EH (cell line): ENCODE data around the gene ABCG8.
"Not testable (repeated sequence)": the region's sequence is repeated elsewhere in the genome, so short reads cannot be mapped to it uniquely, and the experiment has no call there.

Experiments
- DNase-seq: peaks from one replicate; pipeline ENCODE4 v3.0.0-alpha.2; 2015; ENCODE audit warnings: low read depth

Gene ABCG8

DNA sequence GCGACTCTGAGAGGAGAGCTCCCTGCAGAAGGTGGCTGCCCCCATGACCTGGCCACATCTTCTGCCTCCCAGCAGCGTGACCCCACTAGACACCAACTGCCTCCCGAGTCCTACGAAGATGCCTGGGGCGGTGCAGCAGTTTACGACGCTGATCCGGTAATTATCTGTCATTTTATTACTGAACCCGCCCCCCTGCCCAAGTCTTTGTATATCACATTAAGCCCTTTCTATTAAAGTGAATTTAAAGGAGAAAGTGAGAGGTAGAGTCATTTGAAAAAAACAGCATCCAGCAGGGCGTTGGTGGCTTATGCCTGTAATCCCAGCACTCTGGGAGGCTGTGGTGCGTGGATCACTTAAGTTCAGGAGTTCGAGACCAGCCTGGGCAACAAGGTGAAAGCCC is 33.4 kb downstream of the ABCG8 start:
- DNase-seq, result no peak

DNA sequence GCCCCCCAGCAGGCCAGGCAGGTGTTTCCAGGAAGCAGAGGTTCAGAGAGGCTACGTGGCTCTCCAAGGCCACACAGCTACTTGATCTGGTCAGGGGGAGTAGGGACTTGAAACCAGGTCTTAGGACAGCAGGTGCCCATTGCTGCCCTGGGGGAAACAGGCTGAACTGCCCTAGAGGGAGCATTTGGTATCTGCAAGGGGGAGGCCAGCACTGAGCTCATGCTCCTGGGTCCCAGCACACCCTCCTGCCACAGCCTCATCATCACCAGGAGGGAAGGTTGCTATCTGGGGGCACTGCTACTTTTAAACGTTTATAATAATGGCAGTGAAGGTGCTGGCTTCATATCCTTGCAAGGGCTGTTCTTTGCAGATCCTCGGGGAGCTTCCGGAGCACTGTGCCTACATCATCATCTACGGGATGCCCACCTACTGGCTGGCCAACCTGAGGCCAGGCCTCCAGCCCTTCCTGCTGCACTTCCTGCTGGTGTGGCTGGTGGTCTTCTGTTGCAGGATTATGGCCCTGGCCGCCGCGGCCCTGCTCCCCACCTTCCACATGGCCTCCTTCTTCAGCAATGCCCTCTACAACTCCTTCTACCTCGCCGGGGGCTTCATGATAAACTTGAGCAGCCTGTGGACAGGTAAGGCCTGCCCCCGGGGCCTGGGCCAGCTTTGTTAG is 36.1 kb downstream of the ABCG8 start:
- DNase-seq, result no peak

DNA sequence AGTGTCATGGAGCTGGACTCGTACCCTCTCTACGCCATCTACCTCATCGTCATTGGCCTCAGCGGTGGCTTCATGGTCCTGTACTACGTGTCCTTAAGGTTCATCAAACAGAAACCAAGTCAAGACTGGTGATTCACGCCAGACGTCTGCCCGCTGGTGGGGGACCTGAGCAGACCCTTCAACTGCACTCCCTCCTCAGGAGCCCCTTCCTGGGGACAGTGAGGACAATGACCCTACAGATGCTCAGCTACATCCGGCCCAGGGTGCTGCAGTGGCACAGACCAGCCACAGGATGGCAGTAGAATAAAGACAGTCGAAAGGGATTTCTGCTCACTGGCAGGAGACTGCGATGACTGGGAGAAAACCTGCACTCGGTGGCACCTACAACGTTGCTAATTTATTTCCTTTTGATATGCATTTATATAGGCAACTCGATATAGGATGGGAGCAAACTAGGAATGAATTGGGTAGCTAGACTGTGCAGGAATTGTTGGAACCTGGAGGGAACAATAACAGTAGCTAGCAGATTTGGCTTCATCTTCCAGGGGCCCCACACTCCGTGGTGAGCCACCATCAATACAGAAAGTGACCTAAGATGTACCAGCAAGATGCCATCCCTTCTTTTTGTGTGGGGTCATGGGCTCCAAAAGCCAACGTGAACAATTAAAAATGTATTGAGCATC is 39.2 kb downstream of the ABCG8 start:
- peak; percentile 65 for DNase-seq

DNA sequence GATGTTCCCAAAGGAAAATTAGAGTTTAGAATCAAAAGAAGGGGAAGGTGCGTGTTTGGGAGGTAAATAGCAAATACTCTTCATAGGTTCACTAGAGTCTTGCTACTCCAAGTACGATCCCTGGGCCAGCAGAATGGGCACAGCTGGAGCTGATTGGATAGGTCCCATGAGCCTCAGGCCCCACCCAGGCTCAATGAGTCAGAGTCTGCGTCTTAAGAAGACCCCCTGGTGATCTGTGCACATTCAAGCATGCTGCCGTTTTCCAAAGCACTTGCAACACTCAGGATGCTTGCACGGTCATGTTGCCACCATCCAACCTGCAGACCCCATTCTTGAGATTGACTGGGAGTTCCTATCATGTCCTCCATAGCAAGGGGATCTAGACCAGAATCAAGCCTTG is 40.5 kb downstream of the ABCG8 start:
- DNase-seq, result no peak

DNA sequence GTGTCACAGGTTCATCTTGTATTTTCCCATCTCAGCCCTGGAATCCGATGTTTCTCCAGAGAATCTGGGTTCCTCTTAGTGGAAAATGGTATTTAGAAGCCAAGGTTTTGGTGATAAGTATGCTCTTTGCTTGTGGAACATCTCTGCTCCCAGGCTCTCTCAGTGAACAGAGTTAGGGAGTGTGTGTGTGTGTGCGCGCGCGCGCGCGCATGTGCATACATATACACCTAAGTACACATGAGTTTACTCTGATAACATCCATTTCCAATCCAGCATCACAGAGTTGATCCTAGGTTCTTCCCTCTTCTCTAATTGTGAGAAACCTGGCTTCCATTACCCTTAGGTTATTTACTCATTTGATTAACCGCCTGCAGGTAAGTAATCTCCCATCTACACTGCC is 41.7 kb downstream of the ABCG8 start:
- DNase-seq, result no peak

DNA sequence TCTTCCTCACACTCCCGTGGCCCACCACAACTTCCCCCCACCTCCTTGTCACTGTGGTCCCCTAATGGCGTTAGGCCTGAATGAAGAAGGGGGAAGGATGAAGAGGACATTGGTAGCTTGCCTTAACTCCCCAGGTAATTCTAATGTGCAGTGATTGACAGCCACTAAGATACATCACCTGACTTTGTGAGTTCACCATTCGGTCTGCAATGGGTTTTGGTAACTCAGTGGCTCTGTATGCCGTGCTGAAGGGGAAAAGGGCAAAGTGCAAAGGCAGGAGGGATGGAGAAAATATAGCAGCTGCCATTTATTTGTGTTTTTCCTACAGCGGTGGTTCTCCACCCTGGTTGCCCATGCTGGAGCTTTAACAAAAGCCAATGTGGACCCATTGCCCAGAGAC is 42.2 kb downstream of the ABCG8 start:
- no peak for DNase-seq

DNA sequence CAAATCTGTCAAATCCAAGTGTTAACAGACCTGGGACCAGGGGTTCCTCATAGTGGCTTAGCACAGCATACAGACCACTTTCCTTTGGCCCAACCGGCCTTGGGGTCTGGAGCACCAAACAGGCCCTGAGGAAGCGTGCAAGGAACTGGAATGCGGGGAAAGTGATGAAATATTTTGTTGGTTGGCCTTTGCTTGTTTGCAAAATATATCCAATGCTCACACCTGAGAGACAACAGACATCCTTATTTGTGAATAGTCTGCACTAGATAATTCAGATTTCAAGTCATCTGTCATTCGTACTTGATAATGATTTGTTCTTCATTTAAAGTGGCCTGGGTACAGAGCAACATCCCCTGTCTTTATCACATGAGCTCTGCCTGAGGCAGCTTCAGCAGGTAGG is 43.5 kb downstream of the ABCG8 start:
- DNase-seq, result no peak

DNA sequence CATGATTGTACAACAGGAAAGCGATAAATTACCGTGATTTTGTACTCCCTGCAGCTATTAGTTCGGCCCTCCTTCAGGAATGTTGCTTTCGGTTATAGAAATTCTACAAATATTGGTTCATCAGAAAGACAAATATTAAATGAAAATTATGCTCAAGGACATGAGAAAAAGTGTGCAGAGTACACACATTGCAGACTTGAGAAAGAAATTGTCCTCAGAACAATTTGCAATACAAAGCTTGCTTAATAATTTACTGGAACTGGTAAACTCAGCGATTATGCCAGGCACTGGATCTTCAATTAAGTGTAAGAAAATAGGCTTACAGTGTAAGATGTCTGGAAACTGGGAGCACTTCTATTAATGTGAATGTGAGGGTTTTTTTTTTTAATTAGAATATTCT is 45.9 kb downstream of the ABCG8 start:
- DNase-seq, result no peak

DNA sequence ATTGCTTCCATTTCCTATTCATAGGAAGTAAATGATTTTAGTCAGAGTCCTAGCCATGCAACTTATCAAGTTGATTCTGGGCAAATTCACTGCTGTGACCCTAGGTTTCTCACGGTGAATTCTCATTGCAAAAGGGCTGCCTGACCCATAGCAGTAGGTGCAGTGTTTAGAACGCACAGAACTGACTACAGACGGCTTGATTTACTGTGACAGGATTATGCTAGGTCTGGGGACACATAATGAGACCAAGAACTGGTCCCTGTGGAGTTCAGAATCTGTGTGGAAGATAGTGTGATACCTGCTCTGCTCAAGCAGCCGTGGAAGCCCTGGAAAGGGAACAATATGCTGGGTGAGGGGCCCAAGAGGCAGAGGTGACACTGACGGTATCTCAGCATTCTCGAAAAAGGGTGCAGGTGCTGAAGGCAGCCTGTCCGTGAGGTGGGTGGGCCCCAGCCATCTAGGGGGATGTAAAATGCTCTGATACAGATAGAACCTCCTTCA is 46.4 kb downstream of the ABCG8 start:
- DNase-seq, result no peak

DNA sequence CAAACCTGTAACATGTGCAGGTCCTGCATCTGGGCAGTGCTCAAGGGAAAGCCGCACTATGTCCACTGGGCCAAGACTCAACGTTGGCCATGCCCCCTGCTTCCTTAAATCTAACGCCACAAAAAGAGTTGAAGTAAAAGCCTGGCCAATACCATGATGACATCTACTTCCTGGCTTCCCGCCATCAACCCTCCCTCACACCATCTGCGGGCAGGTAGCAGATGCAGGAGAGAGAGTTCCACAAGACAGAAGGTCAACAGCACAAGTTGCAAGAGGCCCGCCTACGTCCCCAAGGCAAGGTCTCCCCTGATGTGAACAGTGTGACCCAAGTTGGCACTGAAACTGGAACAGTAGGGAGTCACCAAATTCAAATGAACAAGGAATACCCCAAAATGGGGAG is 48.4 kb downstream of the ABCG8 start:
- DNase-seq, result no peak

DNA sequence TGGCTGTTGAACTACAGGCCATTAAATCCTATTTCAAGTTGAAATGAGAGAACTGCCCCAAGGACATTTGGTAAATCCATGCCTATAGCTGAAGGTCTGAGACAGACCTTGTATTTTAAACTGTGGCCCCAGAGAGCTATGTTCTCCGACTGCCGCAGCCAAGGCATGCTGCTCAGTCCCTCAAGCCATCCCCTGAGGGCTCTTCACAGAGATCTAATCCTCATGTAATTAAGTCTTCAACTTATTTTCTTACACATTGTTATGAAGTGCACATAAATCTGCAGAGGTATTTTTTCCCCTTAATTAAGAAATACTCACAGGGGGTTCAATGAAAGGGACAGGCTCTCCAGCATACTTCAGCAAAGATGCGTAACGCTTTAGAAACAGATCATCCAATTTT is 50.6 kb downstream of the ABCG8 start:
- no peak for DNase-seq

DNA sequence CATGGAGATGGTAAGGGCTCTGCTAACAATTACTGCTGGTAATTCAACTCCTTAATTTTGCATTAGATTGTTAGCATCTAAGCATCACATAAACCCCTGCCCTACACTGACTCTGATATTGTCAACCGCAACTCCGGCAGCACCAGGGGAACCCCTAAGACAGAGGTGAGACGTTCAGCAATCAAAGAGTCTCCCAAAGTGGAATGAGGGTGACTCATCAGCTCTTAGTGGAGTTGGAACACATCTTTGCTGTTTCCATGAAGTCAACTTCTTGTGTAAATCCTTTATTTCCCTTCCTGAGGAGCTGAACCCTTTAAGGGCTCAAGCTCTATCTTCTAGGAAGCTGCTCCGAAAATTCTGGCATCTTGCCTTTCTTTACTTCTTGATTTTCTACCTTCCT is 52.1 kb downstream of the ABCG8 start:
- peak; percentile 10 for DNase-seq

DNA sequence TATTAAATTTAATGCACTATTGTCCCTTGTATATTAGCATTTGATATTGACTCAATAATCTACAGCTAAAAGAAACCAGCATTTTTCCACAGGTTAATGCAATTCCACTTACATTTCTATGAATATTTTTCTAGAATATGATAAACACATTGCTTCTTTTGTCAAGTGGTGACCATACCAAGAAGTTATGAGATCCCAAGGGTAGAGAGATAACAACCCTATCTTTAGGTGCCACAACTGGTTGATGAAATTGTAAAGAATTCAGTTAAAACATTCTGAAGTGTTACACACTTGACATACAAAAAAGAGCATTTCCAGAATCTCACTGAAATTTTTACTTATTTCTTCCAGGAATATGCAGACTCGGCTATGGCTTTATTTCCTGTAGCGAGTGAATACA is 56.0 kb downstream of the ABCG8 start:
- DNase-seq, result no peak

DNA sequence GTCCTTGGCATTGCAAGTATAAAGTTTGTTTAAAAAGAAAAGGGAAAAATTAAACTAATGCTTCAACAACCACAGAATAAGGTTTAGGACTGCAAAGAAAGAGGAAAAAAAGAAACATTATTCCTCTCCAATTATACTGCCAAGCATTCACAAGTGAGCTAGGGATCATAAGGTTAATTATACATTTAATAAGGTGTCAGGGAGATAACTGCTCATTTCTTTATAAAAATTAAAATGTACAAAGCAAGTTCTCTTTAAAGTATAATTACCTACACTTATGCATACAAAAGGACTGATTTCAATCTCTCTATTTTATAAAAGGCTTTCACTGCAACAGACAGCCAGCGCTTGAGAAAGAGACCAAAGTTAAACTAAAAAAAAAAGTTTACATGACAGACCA is 58.1 kb downstream of the ABCG8 start:
- no peak for DNase-seq

DNA sequence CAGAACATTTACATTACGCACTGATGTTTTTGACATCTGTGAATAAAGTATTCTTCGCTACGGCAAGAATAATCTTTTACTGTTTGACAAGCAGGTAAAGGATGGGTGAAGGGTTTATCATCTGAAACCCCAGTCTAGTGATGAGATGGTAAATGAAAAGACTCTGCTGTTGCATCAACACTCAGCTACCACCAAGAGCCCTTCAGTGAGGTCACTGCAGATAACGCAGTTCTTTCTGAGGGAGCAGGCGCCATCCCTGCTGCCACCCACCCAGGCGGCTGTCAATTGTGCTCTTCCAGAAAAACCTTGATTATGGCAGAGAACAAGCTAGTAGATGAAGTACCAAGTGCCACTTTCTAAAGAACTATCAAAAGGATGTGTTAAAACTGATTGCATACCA is 58.7 kb downstream of the ABCG8 start:
- no peak for DNase-seq

DNA sequence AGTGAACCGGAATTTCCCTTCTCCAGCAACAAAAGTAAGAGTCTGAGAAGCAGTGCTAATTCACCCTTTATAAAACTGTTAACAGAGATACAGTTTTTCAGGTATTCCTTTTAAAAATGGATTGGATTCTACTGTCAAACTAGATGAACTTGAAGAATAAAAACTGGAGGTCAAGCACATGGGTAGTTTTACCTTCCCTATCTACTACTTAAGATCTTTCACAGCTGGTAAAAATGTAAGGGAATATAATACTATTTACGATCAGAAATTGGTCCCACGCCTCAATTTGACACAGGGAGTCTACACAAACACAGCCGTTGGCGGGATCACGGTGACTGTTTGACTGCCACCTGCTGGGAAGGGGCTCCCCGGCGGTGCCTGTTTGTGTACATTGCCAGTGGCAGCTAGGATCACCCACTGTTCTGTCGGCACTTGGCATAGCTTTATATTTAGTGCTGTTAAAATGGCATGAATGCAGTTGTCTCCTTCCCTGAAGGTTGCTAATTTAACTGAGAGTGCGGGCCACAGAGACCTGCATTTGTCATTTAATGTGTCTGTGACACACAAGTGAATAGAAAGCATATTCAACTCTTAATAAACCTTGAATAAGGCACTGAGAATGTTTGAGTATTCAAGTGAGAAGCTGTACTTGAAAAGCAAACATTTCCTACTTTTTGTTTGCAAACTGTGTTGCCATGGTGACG is 59.5 kb downstream of the ABCG8 start:
- peak; percentile 16 for DNase-seq

DNA sequence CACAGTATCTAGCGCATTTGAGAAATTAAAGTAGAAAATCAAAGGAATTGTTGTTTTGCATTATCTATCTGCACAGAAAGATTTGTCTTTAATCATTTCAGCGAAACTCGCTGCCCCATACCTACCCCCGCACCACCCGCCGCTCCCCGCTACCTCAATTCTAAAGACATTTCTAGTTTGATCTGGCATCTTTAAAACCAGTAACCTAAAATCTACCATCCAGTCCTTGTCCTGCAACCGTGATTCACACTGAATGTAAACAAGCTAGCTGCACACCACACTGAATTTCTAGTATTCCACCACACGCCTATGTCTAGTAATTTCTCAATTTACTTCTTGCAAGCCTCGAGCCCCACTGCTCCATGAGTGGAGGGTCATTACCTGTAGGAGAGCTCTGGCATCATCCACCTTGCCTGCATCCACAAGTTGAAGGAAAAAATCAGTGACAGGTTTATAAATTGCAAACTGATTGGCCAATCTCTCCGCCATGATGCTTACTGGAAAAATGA is 60.1 kb downstream of the ABCG8 start:
- DNase-seq, result no peak

DNA sequence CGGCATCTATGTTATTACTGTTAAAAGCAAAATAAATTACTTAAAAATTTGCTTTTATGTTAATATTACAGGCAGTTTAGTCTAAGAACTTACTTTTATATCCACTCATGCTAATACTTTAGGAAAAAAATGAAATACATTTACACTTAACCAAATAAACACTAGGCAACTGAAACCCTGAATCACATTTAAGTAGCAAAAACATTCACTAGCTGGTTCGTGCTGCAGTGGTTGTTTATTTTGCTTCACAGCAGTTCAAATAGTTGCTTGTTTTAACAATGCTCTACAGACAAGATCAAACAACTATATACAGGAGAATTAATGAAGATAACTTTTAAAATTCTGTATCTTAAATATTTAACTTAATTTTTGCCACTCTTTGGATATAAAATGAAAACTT is 60.8 kb downstream of the ABCG8 start:
- no peak for DNase-seq

DNA sequence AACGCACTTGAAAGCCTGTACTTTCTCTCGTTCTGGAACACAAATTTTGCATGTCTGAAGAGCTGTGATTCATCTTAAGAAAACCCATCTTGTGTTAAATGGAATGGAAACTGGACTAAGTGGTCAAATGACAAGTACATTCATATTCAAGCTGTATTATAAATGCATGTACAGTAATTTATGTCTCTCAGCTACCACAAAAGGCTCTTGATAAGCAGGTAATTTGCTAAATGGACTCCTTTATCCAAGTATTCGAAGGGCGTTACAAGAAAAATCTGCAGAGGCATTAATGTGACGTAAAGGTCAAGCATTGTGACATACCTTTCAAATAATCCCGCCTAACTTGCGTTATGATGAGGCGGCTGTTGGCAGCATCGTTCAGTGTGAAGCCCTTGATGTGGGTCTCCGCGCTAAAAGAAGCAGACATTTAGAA is 66.6 kb downstream of the ABCG8 start:
- DNase-seq, result no peak

DNA sequence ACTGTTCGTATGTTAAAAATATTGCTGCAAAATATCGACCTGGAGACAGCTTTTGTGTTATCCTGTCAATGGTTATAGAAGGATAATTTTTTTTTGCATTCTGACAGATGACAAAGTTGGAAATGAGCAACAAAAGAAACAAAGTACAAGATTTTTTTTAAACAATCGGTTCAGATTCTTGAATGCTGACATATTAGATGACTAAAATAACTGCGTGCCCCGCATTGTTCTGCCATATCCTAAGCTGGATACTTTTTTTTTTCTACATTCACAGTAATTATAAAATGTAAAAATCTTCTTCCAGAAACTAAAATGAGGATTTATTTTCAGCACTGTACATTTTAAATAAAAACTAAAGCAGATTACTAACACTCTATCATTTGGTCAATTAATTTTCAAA is 67.1 kb downstream of the ABCG8 start:
- DNase-seq, result no peak

DNA sequence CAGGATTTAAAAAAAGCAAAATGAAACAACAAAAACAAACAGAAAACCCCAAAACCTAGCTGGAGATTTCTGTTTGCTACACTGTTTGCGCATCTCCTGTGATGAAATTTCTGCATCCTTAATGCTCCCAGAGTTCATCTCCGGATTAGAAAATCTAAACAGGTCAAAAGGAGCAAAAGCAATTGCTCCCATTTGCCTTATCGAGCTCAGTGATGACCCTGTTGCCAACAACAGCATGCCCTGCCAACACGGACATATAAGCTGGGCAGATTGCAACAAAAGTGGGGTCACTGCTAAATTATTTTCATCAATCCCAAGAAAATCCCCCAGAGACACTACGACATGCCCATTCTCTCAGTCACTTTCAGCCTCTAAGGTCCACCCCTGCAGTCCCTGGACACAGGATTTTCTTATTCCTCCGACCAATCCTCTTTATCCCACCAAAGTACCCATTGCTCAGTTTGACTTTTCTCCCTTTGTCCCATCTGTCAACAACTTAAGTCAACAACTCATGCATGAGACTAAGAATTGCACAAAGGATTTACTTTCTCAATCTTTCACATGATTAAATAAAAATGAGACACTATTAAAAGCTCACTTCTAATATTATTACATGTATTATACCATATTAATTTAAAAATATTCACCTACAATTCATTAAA is 67.8 kb downstream of the ABCG8 start:
- DNase-seq, result no peak

DNA sequence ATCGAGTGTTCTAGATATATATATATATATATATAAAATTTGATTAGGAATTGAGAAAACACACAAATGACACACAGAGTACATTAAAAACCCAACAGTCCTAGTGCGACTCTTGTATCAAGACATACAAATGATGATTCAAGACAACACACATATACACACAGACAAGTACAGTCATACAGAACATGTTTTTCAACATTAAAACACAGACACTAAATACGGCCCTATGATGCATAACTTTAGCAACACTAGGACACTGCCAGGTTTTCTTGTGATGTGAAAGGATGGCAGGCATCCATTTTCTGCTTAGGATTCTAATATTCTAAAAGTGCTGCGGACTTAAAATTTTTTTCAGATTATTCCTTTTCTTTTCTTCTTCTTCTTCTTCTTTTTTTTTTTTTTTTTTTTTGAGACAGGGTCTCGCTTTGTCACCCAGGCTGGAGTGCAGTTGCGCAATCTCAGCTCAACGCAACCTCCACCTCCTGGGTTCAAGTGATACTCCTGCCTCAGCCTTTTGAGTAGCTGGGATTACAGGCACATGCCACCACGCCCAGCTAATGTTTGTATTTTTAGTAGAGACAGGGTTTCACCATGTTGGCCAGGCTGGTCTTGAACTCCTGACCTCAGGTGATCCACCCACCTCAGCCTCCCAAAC is 72.5 kb downstream of the ABCG8 start:
- DNase-seq, result not testable (repeated sequence)
